ENCODE measurements around the gene NUDT4B.
"Not testable (repeated sequence)": the region's sequence is repeated elsewhere in the genome, so short reads cannot be mapped to it uniquely, and the experiment has no call there.

NUDT4B gene

DNA sequence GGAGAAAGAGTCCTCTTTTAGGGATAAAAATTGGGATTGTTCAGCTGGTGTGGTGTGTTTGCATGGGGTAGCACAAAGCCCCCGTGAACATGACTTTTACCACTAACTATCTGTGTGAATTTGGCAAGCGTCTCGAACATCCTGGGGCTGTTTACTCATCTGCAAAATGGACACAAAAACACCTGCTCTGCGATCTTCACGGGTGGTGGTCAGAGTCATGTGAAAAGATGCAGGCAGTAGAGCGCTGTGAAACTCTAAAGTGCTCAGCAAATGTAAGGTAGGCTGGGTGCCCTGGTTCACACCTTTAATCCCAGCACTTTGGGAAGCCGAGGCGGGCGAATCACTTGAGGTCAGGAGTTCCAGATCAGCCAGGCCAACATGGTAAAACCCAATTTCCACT lies 27.7 kb upstream of the NUDT4B start:
- H3K4me3 ChIP-seq (ENCODE audit: low read depth, low read length); H3K79me2 ChIP-seq; H3K36me3 ChIP-seq (ENCODE audit: control insufficient read depth, insufficient read depth, low read length); H3K9ac ChIP-seq; H3K9me3 ChIP-seq (ENCODE audit: control insufficient read depth, low read length); H3K4me1 ChIP-seq; H3K27me3 ChIP-seq (ENCODE audit: control insufficient read depth, insufficient read depth, low read length); H3K4me2 ChIP-seq (ENCODE audit: low read length); H3K27ac ChIP-seq; H2AFZ ChIP-seq: not testable (repeated sequence)

DNA sequence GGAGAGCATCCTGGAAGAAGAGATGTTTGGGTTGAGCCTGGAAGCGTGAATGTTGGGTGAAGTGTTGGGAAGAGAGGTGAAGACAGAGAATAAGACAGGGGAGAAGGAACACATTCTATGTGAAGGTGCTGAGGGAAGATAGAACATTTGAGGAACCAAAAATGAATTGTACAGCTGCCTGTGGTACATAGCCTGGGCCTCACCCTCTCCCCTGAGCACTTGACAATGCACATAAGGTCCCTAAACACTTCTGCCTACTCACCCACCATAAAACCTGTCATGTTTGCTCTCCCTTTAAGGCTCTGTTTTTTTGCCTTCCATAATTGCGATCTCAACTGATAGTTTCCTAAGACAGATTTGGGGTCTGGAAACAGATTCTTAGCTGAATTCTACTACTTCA lies 25.8 kb upstream of the NUDT4B start:
- H3K36me3 ChIP-seq (ENCODE audit: control insufficient read depth, insufficient read depth, low read length); H3K4me1 ChIP-seq; H3K27me3 ChIP-seq (ENCODE audit: control insufficient read depth, insufficient read depth, low read length); H3K9me3 ChIP-seq (ENCODE audit: control insufficient read depth, low read length); H3K9ac ChIP-seq; H2AFZ ChIP-seq; H3K4me3 ChIP-seq (ENCODE audit: low read depth, low read length); H3K4me2 ChIP-seq (ENCODE audit: low read length); H3K79me2 ChIP-seq; H3K27ac ChIP-seq: not testable (repeated sequence)

GRCh38 chr1:148723515-148723914 lies 25.1 kb upstream of the NUDT4B start:
- not testable (repeated sequence) for H3K27ac ChIP-seq; H2AFZ ChIP-seq; H3K36me3 ChIP-seq (ENCODE audit: control insufficient read depth, insufficient read depth, low read length)

DNA sequence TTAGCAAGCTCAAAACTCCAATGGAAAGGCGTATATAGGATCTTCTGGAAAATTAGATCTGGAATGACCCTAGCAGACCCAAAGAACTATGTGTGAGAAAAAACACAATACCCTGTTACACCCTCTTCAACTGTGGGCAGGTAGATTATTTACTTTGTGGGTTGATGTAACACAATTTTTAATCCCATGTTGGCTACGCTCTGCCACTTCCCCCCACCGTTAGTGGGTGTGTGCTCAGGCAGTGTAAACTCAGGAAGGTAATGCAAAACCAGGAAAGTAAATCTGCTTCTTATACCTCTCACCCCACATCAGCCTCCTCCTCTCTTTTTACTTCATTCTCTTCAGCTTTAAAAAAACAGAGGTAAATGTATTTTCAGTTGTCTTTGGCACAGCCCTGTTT lies 23.7 kb upstream of the NUDT4B start:
- not testable (repeated sequence) for H2AFZ ChIP-seq; H3K4me2 ChIP-seq (ENCODE audit: low read length); H3K4me1 ChIP-seq; H3K36me3 ChIP-seq (ENCODE audit: control insufficient read depth, insufficient read depth, low read length); H3K4me3 ChIP-seq (ENCODE audit: low read depth, low read length); H3K27ac ChIP-seq; H3K9me3 ChIP-seq (ENCODE audit: control insufficient read depth, low read length); H3K9ac ChIP-seq; H3K27me3 ChIP-seq (ENCODE audit: control insufficient read depth, insufficient read depth, low read length); H3K79me2 ChIP-seq

More at GRCh38 chr1:148723515-148723914, 25.1 kb upstream of the NUDT4B start:
- not testable (repeated sequence) for H3K4me3 ChIP-seq (ENCODE audit: low read depth, low read length); H3K9ac ChIP-seq; H3K9me3 ChIP-seq (ENCODE audit: control insufficient read depth, low read length); H3K4me1 ChIP-seq; H3K79me2 ChIP-seq; H3K4me2 ChIP-seq (ENCODE audit: low read length); H3K27me3 ChIP-seq (ENCODE audit: control insufficient read depth, insufficient read depth, low read length)

DNA sequence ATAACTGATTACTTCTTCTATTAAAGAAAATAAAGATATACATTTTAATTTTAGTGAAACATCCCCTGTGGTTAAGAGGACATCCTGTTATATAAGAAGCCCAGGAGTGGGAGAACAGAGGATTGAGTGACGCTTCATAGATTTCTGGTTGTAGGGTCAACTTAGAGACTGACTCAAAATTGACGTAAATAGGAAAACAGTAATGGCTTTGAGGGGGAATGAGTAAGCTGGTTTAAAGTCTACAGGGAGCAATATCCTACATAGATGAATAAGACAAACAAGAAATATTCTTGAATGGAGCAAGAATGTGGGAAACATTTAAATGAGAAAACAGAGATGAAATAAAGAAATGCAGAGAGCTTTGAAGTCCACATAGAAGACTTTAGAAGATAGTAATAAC lies 20.7 kb upstream of the NUDT4B start:
- not testable (repeated sequence) for H3K27me3 ChIP-seq (ENCODE audit: control insufficient read depth, insufficient read depth, low read length); H3K4me3 ChIP-seq (ENCODE audit: low read depth, low read length); H2AFZ ChIP-seq; H3K27ac ChIP-seq; H3K4me1 ChIP-seq; H3K9me3 ChIP-seq (ENCODE audit: control insufficient read depth, low read length); H3K79me2 ChIP-seq; H3K9ac ChIP-seq; H3K36me3 ChIP-seq (ENCODE audit: control insufficient read depth, insufficient read depth, low read length); H3K4me2 ChIP-seq (ENCODE audit: low read length)

GRCh38 chr1:148729128-148729527 lies 19.4 kb upstream of the NUDT4B start:
- H3K27me3 ChIP-seq (ENCODE audit: control insufficient read depth, insufficient read depth, low read length); H3K4me2 ChIP-seq (ENCODE audit: low read length); H3K79me2 ChIP-seq; H3K9ac ChIP-seq; H3K27ac ChIP-seq; H3K4me1 ChIP-seq; H3K36me3 ChIP-seq (ENCODE audit: control insufficient read depth, insufficient read depth, low read length); H3K9me3 ChIP-seq (ENCODE audit: control insufficient read depth, low read length); H3K4me3 ChIP-seq (ENCODE audit: low read depth, low read length); H2AFZ ChIP-seq: not testable (repeated sequence)

GRCh38 chr1:148729541-148729940 lies 19.0 kb upstream of the NUDT4B start:
- not testable (repeated sequence) for H2AFZ ChIP-seq; H3K36me3 ChIP-seq (ENCODE audit: control insufficient read depth, insufficient read depth, low read length); H3K9me3 ChIP-seq (ENCODE audit: control insufficient read depth, low read length); H3K4me1 ChIP-seq; H3K79me2 ChIP-seq; H3K27ac ChIP-seq; H3K9ac ChIP-seq; H3K4me3 ChIP-seq (ENCODE audit: low read depth, low read length); H3K27me3 ChIP-seq (ENCODE audit: control insufficient read depth, insufficient read depth, low read length); H3K4me2 ChIP-seq (ENCODE audit: low read length)

GRCh38 chr1:148732277-148732676 lies 16.3 kb upstream of the NUDT4B start:
- H3K9me3 ChIP-seq (ENCODE audit: control insufficient read depth, low read length); H3K36me3 ChIP-seq (ENCODE audit: control insufficient read depth, insufficient read depth, low read length); H3K9ac ChIP-seq; H3K4me2 ChIP-seq (ENCODE audit: low read length); H3K27me3 ChIP-seq (ENCODE audit: control insufficient read depth, insufficient read depth, low read length); H3K79me2 ChIP-seq; H3K4me3 ChIP-seq (ENCODE audit: low read depth, low read length); H3K27ac ChIP-seq; H2AFZ ChIP-seq; H3K4me1 ChIP-seq: not testable (repeated sequence)

DNA sequence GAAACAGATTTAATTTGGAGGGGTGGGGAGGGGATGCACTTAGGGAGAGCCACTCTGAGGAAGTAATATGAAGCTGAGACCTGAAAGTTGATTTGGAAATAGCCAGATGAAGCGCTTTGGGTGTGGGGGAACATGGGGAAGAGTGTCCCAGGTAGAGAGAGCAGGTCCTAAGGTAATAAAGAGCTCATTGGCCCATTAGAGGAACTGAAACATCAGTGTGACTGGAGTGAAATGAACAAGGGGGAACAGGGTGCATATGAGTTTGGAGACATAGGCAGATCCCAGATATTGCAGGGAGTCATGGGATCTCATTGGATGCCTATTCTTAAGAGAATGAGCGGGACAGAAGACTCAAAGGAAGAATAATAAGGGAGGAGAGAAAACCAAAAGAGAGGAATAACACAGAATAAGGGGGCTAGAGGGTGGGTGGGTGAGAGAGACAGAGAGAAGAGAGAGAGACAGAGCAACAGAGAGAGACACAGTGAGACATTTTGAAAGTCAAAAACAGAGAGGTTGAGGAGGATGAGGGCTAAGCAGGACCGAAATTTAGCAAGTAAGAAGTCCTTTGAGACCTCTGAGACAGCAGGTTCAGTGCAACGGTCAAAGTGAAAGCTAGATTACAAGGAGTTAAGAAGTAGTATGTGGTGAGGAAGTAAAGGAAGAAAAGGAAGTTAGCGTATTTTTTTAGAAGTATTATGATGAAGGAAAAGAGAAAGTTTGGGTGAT lies 14.8 kb upstream of the NUDT4B start:
- H3K27ac ChIP-seq; H3K4me2 ChIP-seq (ENCODE audit: low read length); H3K36me3 ChIP-seq (ENCODE audit: control insufficient read depth, insufficient read depth, low read length); H3K27me3 ChIP-seq (ENCODE audit: control insufficient read depth, insufficient read depth, low read length); H3K4me1 ChIP-seq; H3K79me2 ChIP-seq; H3K4me3 ChIP-seq (ENCODE audit: low read depth, low read length); H3K9me3 ChIP-seq (ENCODE audit: control insufficient read depth, low read length); H2AFZ ChIP-seq; H3K9ac ChIP-seq: not testable (repeated sequence)

GRCh38 chr1:148734311-148734662 lies 14.3 kb upstream of the NUDT4B start:
- H3K79me2 ChIP-seq; H3K36me3 ChIP-seq (ENCODE audit: control insufficient read depth, insufficient read depth, low read length); H3K27ac ChIP-seq; H3K4me3 ChIP-seq (ENCODE audit: low read depth, low read length); H3K27me3 ChIP-seq (ENCODE audit: control insufficient read depth, insufficient read depth, low read length); H3K9ac ChIP-seq; H2AFZ ChIP-seq; H3K9me3 ChIP-seq (ENCODE audit: control insufficient read depth, low read length); H3K4me1 ChIP-seq; H3K4me2 ChIP-seq (ENCODE audit: low read length): not testable (repeated sequence)

- H3K9me3 ChIP-seq (ENCODE audit: control insufficient read depth, low read length); H3K4me3 ChIP-seq (ENCODE audit: low read depth, low read length); H3K27me3 ChIP-seq (ENCODE audit: control insufficient read depth, insufficient read depth, low read length); H2AFZ ChIP-seq; H3K27ac ChIP-seq; H3K4me1 ChIP-seq; H3K4me2 ChIP-seq (ENCODE audit: low read length); H3K9ac ChIP-seq; H3K36me3 ChIP-seq (ENCODE audit: control insufficient read depth, insufficient read depth, low read length); H3K79me2 ChIP-seq: not testable (repeated sequence)
Observed at GRCh38 chr1:148735538-148735937, 13.0 kb upstream of the NUDT4B start.
